HG02938 (cell line): Measurements from ENCODE around the gene PCK1.

Experiments
- ATAC-seq: cut with Tn5 transposase; IDR thresholded peaks from one replicate; pipeline ENCODE4 v1.9.1; 2021; ENCODE audit warnings: mild to moderate bottlenecking, moderate library complexity; ENCODE audit not compliant: unreplicated experiment

PCK1 gene

GRCh38 chr20:57576002-57576401, 15.1 kb downstream of the PCK1 start:
- ATAC-seq, result no peak

GRCh38 chr20:57576617-57577550, 16.0 kb downstream of the PCK1 start:
- no peak for ATAC-seq

DNA sequence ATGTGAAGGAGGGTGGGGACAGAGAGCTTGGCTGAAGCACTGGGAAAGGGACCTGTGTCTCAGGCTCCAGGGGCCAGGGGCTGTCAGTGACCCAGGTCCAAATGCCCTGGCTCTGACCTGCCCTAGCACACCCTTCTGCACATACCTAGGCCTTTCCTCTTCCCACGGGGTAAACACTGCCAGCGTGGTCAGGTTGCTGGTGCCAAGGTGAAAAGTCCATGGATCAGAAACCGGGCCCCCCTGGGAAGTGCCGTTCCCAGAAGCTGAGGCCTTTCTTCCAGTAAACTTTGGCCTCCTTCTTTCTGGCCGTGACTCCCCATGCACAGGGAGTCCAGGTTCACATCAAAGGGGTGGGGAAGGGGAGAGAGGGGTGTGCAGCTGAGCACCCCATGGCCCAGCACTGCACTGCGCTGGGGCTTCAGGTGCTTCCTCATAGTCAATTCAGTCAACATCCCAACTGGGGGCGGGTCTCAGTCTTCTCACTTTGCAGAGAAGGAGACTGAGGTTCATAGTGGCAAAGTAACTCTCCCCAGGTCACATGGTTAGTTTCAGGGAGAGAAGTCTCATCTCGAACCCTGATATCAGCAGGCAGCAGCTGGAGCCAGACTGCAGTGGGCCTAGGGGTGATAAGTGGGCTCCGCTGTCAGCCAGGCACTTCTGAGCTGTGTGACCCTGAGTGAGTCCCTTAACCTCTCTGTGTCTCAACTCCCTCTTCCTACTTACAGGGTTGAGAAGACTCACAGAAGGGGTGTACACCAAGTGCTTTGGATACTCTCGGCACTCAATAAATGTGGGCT, 17.0 kb downstream of the PCK1 start:
- ATAC-seq, result no peak

DNA sequence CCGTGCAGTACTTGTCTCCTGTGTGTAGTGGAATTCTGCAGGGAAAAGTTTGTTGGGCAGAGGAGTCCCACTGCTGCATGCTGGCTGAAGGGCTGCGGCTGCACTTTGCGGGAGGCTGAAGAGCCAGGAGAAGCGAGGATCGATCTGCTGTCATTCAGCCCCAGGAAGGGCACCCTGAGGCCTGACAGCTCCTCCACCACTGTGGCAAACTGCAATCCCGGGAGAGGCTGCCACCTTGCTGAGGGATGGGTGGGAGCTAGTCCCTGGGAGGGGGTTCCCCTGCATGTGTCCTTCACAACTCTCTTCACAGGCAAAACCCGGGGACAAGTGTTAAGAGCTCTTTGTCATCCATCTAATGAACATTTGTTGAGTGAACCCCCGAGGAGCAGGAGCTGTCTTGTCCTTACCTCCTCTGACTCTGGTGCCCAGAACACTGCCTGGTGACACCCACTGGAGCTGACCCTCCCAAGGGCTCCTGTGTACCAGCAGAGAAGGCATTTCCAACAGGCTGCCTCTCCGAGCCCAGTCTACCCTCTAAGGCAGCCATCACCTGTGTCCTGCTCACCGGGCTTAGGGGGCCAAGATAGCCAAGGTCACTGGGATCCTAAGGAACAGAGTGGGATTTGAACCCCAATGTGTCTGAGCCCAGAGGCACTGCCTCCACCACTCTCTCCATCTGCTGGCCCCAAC, 17.7 kb downstream of the PCK1 start:
- ATAC-seq, result no peak

GRCh38 chr20:57579331-57579897, 18.5 kb downstream of the PCK1 start:
- ATAC-seq, result no peak

- ATAC-seq, result no peak
Observed at GRCh38 chr20:57579898-57580447, 19.1 kb downstream of the PCK1 start.

DNA sequence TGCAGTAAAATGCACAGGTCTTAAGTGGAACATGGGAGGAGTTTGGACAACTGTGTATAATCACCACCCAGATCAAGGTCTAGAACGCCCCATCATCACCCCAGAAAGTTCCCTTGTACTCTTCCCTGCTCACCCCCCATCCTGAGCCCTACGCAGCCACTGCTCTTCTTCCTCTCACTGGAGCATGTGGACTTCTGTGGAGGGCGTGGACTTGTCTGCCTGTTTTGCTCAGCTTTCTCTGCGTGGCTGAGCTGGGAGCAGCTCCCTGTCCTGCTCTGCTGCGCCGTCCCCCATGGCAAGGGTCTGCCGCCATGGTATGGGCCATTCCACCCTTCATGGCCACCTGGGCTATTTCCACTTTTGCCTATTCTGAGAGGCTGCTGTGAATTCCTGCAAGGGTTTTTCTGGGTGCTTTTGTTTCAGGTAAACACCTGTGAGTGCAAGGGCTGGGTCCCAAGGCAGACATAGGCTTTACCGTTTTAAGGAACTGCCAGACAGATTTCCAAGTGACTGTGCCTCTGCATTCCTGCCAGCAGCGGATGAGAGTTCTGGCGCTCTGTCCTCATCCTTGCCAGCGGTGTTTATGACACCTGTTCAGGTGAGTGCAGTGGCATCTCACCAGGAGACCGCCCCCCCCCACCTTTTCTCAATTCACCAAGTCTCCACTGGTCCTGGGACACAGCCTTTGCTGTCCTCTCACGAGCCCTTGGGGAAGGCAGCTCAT, 19.7 kb downstream of the PCK1 start:
- ATAC-seq, result no peak

DNA sequence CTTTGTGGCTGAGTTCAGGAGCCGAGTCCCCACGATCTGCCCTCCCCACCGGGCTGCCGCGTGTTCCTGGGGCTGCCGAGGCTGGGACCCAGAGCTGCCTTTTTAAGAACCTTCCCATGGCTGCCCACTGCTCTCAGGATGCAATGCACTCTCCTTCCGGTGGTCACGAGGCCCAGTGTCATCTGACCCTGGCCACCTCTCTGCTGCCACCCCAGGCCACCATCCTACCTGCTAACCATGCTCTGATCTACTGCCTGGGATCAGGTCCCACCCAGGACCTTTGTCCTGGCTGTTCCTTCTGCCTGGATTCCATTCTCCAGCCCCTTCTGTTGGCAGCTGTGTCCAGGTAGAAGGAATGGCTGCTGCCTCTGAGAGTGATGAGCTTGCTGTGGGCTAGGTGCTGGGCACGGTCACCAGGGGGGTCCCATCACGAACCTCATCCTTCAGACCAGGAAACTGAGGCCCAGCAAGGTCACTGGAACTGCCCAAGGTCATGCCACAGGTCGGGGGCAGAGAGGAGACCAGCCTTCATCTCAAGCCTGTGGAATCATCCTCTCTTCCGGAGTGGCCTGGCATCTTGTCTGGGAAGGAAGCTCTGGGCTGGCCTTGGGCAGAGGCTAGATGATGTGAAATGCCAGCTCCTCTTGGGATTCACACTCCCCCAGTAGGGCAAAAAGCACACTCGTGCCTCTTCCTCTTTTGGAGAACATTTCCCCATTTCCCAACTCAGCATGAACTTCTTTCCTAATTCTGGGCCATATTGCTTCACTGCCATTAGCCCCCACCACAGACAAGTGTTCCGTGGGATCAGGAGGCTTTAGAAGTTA, 20.5 kb downstream of the PCK1 start:
- no peak for ATAC-seq

DNA sequence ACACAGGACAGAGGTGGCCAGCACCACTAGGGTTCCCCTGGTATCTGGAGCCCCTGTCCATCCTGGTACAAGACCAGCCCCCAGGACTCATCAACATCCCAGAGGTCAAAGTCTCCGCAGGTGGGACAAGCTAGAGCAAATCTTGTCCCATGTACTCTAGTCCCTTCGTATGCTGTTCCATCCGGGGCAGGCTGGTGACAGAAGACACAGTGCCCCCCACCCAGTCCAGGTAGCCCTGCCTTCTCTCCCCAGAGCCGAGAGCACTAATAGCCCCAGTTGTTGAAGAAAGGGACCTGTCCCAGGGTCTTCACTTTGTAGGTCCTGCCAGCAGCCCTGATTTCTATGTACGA, 21.1 kb downstream of the PCK1 start:
- no peak for ATAC-seq

GRCh38 chr20:57582432-57583288, 21.8 kb downstream of the PCK1 start:
- no peak for ATAC-seq

DNA sequence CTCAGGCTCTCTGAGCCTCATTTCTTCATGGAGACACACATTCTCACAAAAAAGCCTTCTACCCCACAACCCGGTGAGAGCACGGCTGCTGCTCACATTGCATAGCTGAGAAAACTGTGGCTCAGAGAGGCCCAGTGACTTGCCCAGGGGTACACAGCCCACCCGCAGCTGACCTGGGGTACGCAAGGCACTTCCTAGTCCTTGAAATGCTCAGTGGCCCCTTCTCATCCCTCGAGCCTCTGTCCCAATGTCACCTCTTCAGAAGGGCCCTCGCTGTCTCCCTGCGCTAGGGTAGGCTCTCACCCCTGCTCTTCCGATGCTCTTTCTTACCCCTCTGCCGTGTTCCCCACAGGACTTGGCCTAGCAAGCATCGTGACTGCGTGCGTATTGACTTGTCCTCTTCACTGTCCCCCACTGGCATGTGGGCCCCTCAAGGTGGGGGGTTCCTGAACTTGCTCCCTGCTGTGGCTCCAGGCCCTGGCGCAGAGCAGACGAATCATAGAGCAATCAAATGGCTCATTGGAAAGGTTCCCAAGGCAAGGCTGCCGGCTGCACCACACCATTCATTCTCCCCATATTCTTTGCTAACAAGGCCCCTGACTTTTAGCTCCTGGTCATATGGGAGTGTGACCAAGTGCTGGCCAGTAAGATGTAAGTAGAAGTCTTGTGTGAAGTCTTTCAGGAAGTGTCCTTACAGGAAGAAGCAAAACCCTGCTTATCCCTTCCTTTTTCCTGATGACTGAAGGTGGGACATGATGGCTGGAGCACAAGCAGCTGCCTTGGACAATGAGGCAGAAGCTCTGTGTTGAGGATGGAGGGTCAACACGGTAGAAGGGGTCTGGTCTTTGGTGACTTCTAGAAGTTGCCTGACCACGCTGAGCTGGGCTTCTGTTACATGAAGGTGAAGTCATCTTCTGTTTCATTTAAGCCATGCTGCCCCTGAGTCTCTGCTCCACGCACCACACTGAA, 22.7 kb downstream of the PCK1 start:
- ATAC-seq, result no peak

DNA sequence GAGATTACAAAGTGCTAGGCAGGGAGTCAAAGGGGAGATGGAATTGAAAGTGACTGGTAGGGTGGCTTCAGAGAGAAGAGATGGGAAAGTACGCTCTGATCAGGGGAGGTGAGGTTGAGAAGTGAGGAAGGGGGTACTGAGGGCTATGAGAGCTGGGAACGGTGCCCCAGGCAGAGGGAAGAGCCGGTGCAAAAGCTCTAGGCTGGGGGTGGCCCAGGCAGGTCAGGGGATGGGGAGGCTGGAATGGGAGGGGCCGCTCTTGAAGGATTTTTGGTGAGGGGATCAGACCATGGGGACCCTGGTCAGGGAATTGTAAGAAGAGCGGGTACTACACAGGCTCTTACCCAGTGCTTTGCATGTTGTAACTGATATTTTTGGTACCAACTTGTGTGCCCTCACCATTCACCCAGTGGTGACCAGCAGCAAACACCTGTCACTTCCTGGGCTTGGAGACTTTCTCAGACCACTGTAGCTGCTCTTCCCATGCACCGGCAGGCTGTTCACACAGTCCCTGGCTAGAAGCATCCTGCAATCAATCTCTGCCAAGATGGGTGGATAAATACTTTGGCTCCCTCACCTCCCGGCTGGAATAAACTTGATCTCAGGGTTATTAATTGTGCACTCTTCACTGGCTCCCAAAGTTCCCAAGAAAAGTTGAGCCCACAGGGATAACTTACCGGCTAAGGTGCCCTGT, 24.0 kb downstream of the PCK1 start:
- ATAC-seq, result no peak

DNA sequence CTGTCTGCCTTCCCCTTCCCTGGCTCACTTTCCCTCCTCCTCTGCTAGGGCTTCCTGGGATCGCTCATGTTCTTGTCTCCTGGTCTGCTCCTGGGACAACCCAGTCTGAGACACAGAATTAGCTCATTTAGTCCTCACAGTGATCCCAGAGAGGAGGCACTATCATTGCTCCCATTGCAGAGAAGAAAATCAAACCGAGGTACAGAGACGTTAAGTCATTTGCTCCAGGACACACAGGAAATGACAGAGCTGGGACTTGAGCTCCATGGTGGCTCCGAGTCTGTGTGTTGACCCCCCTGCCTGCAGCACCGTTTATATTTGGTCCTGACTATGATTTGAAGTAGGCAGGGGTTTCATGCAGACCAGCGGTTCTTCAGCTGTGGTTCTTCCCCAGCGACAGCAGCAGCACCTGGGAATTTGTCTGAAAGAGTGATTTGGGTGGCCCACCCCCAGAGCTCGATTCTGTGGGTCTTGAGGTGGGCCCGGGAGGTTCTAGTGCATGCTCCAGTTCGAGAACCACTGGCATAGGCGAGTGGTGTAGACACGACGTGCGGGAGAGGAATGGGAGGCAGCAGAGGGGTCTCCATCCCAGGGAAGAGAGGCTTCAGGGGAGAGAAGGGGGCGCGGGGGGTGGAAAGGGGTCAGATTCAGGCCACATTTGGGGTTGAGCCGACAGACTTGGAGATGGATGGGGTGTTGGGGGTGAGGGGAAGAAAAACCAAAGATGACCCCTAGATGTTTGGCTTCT, 24.7 kb downstream of the PCK1 start:
- no peak for ATAC-seq

DNA sequence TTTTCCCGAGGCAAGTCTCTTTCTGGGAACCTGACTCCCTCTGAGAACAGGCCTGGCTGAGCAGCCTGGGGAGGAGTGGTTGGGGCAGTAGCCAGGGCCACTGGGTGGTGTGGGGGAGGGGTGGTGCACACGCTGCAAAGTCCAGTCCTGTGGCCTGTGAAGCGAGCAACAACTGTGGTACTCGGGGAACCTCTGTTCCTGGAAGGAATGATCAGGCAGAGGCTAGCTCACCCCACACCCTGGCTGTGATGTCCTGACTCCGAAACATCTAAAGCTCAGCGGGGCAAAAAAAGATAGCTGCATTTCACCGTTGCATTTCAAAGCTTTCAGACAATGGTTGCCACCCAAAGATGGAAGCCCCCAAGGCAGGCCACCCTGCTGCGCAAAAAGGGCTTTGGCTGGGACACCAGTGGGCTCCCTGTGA, 25.5 kb downstream of the PCK1 start:
- ATAC-seq, result no peak

- no peak for ATAC-seq
Observed at GRCh38 chr20:57586943-57587277, 26.0 kb downstream of the PCK1 start.
